ENCODE measurements around the gene MMS22L.

DNA sequence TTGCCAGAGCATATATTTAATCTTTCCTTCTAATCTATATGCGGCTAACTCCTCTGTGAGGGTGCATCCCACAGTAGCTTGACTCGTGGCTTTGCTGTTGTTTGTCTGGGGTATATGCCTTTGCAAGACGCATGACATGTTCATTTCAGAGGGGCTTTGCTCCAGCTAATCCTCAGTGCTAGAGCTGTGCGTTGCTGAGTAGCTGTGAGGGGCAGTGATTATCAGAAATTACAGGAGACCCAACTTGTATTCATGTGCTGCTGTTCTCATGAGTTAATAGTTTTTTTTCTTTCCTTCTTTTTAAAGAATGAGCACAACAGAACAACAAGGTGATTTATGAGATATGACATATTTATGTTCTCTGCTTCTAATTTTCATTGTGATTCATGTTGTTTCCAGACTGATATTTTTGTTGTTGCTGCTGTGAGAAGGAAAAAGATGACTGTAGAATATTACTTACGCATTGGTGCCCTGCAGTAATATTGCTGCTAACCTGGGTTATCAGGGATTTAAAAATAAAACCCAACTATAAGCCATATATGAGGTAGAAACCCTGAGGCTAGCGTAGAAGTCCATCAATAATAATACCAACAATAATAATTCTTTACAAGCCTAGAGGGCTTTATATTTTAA lies 190.2 kb downstream of the MMS22L start:
- TF ChIP-seq POLR2A (IDR thresholded peaks at IDR 0.05), result no peak
- TF ChIP-seq, protein P1, sequence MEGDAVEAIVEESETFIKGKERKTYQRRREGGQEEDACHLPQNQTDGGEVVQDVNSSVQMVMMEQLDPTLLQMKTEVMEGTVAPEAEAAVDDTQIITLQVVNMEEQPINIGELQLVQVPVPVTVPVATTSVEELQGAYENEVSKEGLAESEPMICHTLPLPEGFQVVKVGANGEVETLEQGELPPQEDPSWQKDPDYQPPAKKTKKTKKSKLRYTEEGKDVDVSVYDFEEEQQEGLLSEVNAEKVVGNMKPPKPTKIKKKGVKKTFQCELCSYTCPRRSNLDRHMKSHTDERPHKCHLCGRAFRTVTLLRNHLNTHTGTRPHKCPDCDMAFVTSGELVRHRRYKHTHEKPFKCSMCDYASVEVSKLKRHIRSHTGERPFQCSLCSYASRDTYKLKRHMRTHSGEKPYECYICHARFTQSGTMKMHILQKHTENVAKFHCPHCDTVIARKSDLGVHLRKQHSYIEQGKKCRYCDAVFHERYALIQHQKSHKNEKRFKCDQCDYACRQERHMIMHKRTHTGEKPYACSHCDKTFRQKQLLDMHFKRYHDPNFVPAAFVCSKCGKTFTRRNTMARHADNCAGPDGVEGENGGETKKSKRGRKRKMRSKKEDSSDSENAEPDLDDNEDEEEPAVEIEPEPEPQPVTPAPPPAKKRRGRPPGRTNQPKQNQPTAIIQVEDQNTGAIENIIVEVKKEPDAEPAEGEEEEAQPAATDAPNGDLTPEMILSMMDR (IDR thresholded peaks at IDR 0.05), result no peak
